ENCODE measurements around the gene C9orf72. TPM values are rescaled to one million over a fixed set of nuclear protein-coding genes. Genes with fewer than 3 reads are reported as not detected.

The C9orf72 gene
- total RNA-seq, 3 donors from 2014 or later, result 4.2 to 7.0 (median 5.0) TPM

- Mint-ChIP-seq H3K36me3 (ENCODE audit: insufficient read depth) (peaks cover 16% of the 10 kb centered on the region), H3K4me1 (ENCODE audit: low read depth) (no peaks in the 10 kb centered on the region), H3K9me3 (no peaks in the 10 kb centered on the region), H3K4me3 (no peak overlapping the region), H3K27me3 (ENCODE audit: low read depth) (no peaks in the 10 kb centered on the region)
- ATAC-seq, result no peak
- no peak for DNase-seq
Observed at GRCh38 chr9:27539479-27540441, 33.5 kb downstream of the C9orf72 start.

- H3K9me3 Mint-ChIP-seq, result no peaks in the 10 kb centered on the region
- H3K4me3 Mint-ChIP-seq, result no peak overlapping the region
- H3K27me3 Mint-ChIP-seq (ENCODE audit: low read depth), result no peaks in the 10 kb centered on the region
- H3K36me3 Mint-ChIP-seq (ENCODE audit: insufficient read depth), result peaks cover 11% of the 10 kb centered on the region
- ATAC-seq, result no peak
- H3K4me1 Mint-ChIP-seq (ENCODE audit: low read depth), result no peaks in the 10 kb centered on the region
- no peak for DNase-seq
Observed at GRCh38 chr9:27538647-27539046, 34.6 kb downstream of the C9orf72 start.

- Mint-ChIP-seq H3K9me3 (no peaks in the 10 kb centered on the region), H3K4me1 (ENCODE audit: low read depth) (no peaks in the 10 kb centered on the region), H3K27me3 (ENCODE audit: low read depth) (no peaks in the 10 kb centered on the region), H3K4me3 (no peak overlapping the region), H3K36me3 (ENCODE audit: insufficient read depth) (peaks cover 8% of the 10 kb centered on the region)
- ATAC-seq (no peak), DNase-seq (no peak)
Observed at GRCh38 chr9:27537756-27538155, 35.5 kb downstream of the C9orf72 start.

- no peak overlapping the region for H3K4me3 Mint-ChIP-seq
Observed at GRCh38 chr9:27537027-27537435, 36.2 kb downstream of the C9orf72 start.

GRCh38 chr9:27536168-27536567 lies 37.1 kb downstream of the C9orf72 start:
- Mint-ChIP-seq H3K36me3 (ENCODE audit: insufficient read depth) (peaks cover 5% of the 10 kb centered on the region), H3K27me3 (ENCODE audit: low read depth) (no peaks in the 10 kb centered on the region)
- no peak for ATAC-seq

More at GRCh38 chr9:27537027-27537435, 36.2 kb downstream of the C9orf72 start:
- H3K36me3 Mint-ChIP-seq (ENCODE audit: insufficient read depth), result peaks cover 5% of the 10 kb centered on the region
- ATAC-seq (no peak), DNase-seq (no peak)
- no peaks in the 10 kb centered on the region for H3K4me1 Mint-ChIP-seq (ENCODE audit: low read depth)
- no peaks in the 10 kb centered on the region for H3K27me3 Mint-ChIP-seq (ENCODE audit: low read depth)
- no peaks in the 10 kb centered on the region for H3K9me3 Mint-ChIP-seq

GRCh38 chr9:27535701-27536118 lies 37.6 kb downstream of the C9orf72 start:
- H3K4me1 Mint-ChIP-seq (ENCODE audit: low read depth), result no peaks in the 10 kb centered on the region
- ATAC-seq, result no peak
- DNase-seq, result no peak

More at GRCh38 chr9:27536168-27536567, 37.1 kb downstream of the C9orf72 start:
- Mint-ChIP-seq H3K4me1 (ENCODE audit: low read depth) (no peaks in the 10 kb centered on the region), H3K9me3 (no peaks in the 10 kb centered on the region), H3K4me3 (no peak overlapping the region)
- DNase-seq, result no peak

GRCh38 chr9:27534658-27535209 lies 38.5 kb downstream of the C9orf72 start:
- no peak for ATAC-seq
- H3K27me3 Mint-ChIP-seq (ENCODE audit: low read depth), result peaks cover 2% of the 10 kb centered on the region
- no peak overlapping the region for H3K4me3 Mint-ChIP-seq
- H3K9me3 Mint-ChIP-seq, result no peaks in the 10 kb centered on the region
- no peak for DNase-seq
- peaks cover 2% of the 10 kb centered on the region for H3K36me3 Mint-ChIP-seq (ENCODE audit: insufficient read depth)
- H3K4me1 Mint-ChIP-seq (ENCODE audit: low read depth), result peaks cover 2% of the 10 kb centered on the region

More at GRCh38 chr9:27535701-27536118, 37.6 kb downstream of the C9orf72 start:
- H3K36me3 Mint-ChIP-seq (ENCODE audit: insufficient read depth), result peaks cover 2% of the 10 kb centered on the region
- H3K9me3 Mint-ChIP-seq, result no peaks in the 10 kb centered on the region
- H3K4me3 Mint-ChIP-seq, result no peak overlapping the region
- H3K27me3 Mint-ChIP-seq (ENCODE audit: low read depth), result no peaks in the 10 kb centered on the region

GRCh38 chr9:27534131-27534530 lies 39.1 kb downstream of the C9orf72 start:
- DNase-seq (no peak), ATAC-seq (no peak)
- peaks cover 2% of the 10 kb centered on the region for H3K36me3 Mint-ChIP-seq (ENCODE audit: insufficient read depth)
- H3K9me3 Mint-ChIP-seq, result no peaks in the 10 kb centered on the region
- peaks cover 3% of the 10 kb centered on the region for H3K27me3 Mint-ChIP-seq (ENCODE audit: low read depth)
- no peak overlapping the region for H3K4me3 Mint-ChIP-seq
- H3K4me1 Mint-ChIP-seq (ENCODE audit: low read depth), result peaks cover 3% of the 10 kb centered on the region

- H3K27me3 Mint-ChIP-seq (ENCODE audit: low read depth), result peaks cover 3% of the 10 kb centered on the region
- H3K9me3 Mint-ChIP-seq, result no peaks in the 10 kb centered on the region
- H3K36me3 Mint-ChIP-seq (ENCODE audit: insufficient read depth), result peaks cover 2% of the 10 kb centered on the region
- H3K4me1 Mint-ChIP-seq (ENCODE audit: low read depth), result peaks cover 6% of the 10 kb centered on the region
- ATAC-seq (no peak), DNase-seq (no peak)
- H3K4me3 Mint-ChIP-seq, result no peak overlapping the region
Observed at GRCh38 chr9:27533311-27533710, 40.0 kb downstream of the C9orf72 start.

GRCh38 chr9:27532046-27532445 lies 41.2 kb downstream of the C9orf72 start:
- peaks cover 2% of the 10 kb centered on the region for H3K36me3 Mint-ChIP-seq (ENCODE audit: insufficient read depth)
- no peaks in the 10 kb centered on the region for H3K9me3 Mint-ChIP-seq
- H3K27me3 Mint-ChIP-seq (ENCODE audit: low read depth), result peaks cover 6% of the 10 kb centered on the region
- ATAC-seq, result no peak
- peaks cover 12% of the 10 kb centered on the region for H3K4me1 Mint-ChIP-seq (ENCODE audit: low read depth)
- no peak for DNase-seq
- no peak overlapping the region for H3K4me3 Mint-ChIP-seq

GRCh38 chr9:27530915-27531755 lies 42.1 kb downstream of the C9orf72 start:
- Mint-ChIP-seq H3K4me3 (no peak overlapping the region), H3K27me3 (ENCODE audit: low read depth) (peaks cover 13% of the 10 kb centered on the region), H3K4me1 (ENCODE audit: low read depth) (peaks cover 12% of the 10 kb centered on the region), H3K9me3 (no peaks in the 10 kb centered on the region), H3K36me3 (ENCODE audit: insufficient read depth) (peaks cover 2% of the 10 kb centered on the region)
- ATAC-seq (no peak), DNase-seq (no peak)

- no peaks in the 10 kb centered on the region for H3K36me3 Mint-ChIP-seq (ENCODE audit: insufficient read depth)
- DNase-seq, result peak; percentile 77
- H3K9me3 Mint-ChIP-seq, result no peaks in the 10 kb centered on the region
- peak within 1 kb of the TSS; percentile 90 for H3K4me3 Mint-ChIP-seq
- peak; percentile 89 to 93 for ATAC-seq
- H3K4me1 Mint-ChIP-seq (ENCODE audit: low read depth), result peaks cover 12% of the 10 kb centered on the region
- peaks cover 13% of the 10 kb centered on the region for H3K27me3 Mint-ChIP-seq (ENCODE audit: low read depth)
Observed at GRCh38 chr9:27529316-27530278, 43.7 kb downstream of the C9orf72 start, which contains the start of gene MOB3B. Gene MOB3B (minus strand): TSS chr9:27529814. CDS start chr9:27455550, 74,264 bp downstream.

GRCh38 chr9:27528886-27529315 lies 44.4 kb downstream of the C9orf72 start:
- Mint-ChIP-seq H3K4me1 (ENCODE audit: low read depth) (peaks cover 12% of the 10 kb centered on the region), H3K27me3 (ENCODE audit: low read depth) (peaks cover 13% of the 10 kb centered on the region), H3K9me3 (no peaks in the 10 kb centered on the region), H3K4me3 (peak overlapping the region; percentile 90), H3K36me3 (ENCODE audit: insufficient read depth) (no peaks in the 10 kb centered on the region)
- peak; percentile 37 for DNase-seq
- ATAC-seq, result peak; percentile 71 to 73

Measured in activated T-cell treated with anti-CD3 and anti-CD28 coated beads, Interleukin-2, amount 50 U/mL, for 4 hours (primary cell).